Putamen (tissue), 1 donor: ENCODE data around the gene FER.
"Not testable (repeated sequence)": the region's sequence is repeated elsewhere in the genome, so short reads cannot be mapped to it uniquely, and the experiment has no call there.

Experiments
- DNase-seq: peaks from one replicate; pipeline ENCODE4 v3.0.0-alpha.2; 2016; ENCODE audit warnings: low spot score

FER gene

DNA sequence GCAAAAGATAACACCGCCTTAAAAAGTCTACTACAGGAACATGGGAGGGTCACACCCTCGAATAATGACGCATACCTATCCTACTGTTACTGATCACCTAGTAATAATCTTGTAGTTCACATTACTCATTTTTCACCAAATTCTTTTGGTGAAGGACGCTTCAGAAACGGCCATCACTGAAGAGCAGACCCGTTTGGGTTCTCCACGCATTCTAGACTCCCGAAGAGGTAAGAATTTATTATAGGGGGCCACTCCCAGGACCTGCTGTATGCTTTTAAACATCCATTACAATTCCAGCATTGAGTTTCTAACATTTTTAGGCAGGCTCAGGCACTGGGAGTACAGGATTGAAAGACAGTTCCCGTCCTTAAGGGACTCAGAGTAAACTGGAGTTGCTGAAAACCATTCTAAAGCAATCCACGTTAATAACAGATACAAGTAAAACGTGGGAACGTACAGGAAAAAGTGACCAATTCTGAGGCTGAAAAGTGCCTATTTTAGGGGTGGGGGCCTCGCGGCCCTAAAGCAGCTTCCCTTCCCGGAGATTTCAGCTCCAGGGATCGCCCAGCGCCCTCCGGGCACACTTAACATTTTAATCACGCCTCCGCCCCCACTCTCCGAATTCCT is at the start of gene FER:
TSS of gene FER (plus strand) at position 124 of the 627 bp plus-strand sequence. CDS start 50,286 bp downstream, outside the sequence.
- DNase-seq = peak; percentile 72

GRCh38 chr5:108700388-108700787 is 47.3 kb upstream of the FER start:
- not testable (repeated sequence) for DNase-seq

DNA sequence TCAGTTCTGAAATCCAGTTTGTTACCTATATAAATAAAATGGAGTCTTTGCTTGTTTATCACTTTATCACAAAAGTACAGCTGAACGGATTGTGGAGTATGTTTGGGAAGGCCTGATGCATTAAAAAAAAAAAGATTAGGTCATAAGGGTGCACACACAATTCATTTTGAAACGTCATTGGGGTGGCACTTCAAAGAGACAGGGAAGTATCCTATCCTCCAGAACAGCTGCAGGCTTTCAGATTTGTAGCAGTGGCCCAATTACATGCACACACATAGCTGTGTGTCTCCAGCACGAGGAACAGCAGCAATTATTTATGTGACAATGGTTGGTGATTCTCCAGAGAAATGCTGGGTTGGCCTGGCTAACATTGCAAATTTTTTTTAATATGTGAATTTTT is 46.8 kb upstream of the FER start:
- DNase-seq = no peak

- no peak for DNase-seq
Observed at GRCh38 chr5:108702546-108702945, 45.2 kb upstream of the FER start.

GRCh38 chr5:108703313-108703712 is 44.4 kb upstream of the FER start:
- DNase-seq = no peak

GRCh38 chr5:108707141-108707540 is 40.6 kb upstream of the FER start:
- no peak for DNase-seq

GRCh38 chr5:108711898-108712297 is 35.8 kb upstream of the FER start:
- no peak for DNase-seq

DNA sequence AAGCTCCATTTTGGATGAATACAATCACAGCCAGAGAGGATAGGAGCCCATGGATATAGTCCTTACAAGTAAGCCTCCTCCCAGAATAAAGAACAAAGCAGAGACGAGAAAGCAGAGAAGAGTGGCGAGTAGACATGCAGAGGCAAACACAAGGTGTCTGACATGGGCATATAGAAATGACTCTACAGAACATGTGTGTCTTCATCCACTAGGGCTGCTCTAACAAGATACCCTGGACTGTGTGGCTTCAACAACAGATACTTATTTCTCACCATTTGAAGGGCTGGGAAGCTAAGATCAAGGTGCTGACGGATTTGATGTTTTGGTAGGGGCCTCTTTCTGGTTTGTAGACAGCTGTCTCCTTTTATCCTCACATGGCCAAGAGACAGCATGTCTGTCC is 32.3 kb upstream of the FER start:
- no peak for DNase-seq

DNA sequence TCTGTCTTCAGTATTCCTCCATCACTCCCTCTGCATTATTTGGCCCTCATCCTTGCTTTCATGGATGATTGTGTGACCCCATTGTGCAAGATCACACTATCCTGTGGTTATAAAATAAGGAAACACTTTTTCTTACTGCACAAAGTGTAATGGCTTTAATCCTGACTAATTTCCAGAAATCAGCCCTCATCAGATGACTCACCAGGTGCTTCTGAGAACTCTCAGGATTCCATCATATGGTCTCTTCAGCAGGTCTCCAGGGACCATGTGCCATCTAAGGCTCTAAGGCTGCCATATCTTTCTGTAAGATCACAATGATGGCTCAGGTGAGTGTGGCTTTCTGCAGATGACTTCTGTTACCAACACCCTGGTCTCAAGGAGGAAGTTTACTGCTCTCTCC is 27.3 kb upstream of the FER start:
- no peak for DNase-seq

GRCh38 chr5:108726446-108727235 is 21.1 kb upstream of the FER start:
- DNase-seq = no peak

DNA sequence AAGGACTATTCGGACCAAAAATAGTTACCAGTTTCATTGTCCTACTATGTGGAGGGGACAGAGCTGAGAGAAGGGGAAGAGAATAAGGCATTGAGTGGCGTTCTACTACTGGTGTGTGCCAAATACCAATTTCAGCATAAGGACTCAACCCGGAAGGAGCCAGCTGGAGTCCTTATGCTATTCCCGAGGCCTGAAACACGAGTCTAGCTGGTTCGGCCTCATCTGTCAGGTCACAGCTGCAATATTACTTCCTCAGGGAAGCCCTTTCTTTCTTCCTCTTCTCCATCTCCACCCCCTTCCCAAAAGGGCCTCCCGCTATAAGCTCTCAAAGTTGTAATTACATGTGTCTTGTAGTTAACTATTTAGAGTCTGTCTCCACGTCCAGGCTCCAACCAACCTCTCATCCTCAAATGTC is 20.5 kb upstream of the FER start:
- DNase-seq = peak; percentile 15

DNA sequence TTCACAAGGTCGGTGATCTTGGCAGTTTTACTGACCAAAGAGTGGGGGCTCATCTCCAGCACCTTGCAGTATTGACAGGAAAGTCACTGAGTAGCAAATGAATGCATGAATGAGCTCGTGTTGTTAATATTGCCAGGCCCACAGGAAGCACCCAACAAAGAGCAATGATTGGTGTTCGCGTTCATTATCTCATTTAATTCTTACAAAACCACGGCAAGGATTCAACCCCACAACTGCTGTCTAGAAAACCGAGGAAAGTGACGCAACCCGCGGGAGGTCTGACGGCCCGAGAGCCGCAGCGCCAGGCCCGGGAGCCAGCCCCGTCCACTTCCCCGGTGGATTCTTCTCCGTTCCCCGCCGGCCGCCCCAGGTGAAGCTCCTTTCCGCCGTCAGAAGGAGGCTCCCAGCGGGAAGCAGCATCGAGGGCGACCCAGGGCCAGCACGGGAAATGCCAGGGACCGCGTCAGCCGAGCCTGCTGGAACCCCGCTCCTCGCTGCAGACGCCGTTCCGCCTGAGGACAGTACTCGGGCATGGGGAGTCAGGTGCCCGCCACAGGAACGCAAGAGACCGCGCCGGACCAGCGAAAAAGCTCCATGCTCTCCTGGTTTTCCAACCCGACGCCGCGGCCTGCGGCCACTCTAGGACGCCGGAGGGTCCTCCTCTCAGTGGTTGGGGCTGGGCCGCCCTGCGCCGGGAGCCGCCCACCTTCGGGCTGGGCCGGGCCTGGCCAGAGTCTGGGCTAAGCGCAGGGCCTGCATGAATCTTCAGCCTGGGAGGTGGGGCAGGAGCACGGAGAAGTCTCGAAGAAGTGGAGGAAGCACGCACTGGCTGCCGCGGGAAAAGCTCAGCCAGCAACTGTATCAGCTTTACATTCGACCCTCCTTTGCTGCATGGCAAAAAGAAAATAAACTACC is 19.8 kb upstream of the FER start:
- peak; percentile 84 for DNase-seq

GRCh38 chr5:108728566-108729241 is 19.0 kb upstream of the FER start:
- peak; percentile 19 for DNase-seq

GRCh38 chr5:108729242-108729615 is 18.5 kb upstream of the FER start:
- no peak for DNase-seq

- no peak for DNase-seq
Observed at GRCh38 chr5:108730617-108731340, 16.9 kb upstream of the FER start.

- no peak for DNase-seq
Observed at GRCh38 chr5:108735790-108736189, 11.9 kb upstream of the FER start.

DNA sequence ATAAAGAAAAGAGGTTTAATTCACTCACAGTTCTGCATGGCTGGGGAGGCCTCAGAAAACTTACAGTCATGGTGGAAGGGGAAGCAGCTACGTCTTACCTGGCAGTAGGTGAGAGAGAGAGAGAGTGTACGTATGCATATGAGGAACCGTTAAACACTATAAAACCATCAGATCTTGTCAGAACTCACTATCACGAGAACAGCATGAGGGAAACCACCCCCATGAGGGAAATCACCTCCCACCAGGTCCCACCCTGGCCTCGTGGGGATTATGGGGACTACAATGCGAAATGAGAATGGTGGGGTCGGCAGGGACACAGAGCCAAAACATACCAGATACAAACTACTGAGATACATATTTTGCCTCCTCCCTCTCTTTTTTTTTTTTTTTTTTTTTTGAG is 10.8 kb upstream of the FER start:
- DNase-seq = no peak

GRCh38 chr5:108739376-108739775 is 8.3 kb upstream of the FER start:
- DNase-seq = no peak

DNA sequence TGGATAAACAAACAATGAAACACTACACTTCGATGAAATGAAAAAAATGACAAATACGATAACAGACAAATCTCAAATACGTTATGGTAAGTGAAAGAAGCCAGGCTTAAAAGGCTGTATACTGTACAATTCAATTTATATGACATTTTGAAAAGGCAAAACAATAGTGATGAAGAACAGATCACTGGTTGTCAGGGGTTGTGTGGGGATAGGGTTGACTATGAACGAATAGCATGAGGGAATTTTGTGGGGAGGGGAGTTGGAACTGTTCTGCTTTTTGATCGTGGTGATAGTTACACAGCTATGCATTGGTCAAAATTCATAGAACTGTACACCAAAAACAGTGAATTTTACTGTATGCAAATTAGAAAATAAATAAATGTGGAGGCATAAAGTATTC is 7.8 kb upstream of the FER start:
- DNase-seq = no peak

DNA sequence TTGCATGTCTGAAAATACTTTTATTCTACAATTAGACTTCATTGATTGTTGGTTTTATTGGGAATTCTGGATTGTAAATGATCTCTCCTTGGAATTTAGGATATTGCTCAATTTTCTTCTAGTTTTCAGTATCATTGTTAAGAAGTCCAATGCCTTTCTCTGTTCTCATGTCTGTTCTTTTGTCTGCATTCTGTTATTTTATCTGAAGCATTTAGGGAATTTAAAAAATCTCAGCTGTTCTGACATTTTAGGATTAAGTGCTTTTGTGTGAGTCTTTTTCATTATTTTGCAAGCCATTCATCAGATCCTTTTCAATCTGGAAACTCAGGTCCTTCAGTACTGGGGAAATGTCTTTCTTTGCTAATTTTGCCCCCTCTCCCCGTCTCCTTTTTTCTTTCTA is 4.4 kb upstream of the FER start:
- DNase-seq = no peak

- DNase-seq = no peak
Observed at GRCh38 chr5:108743846-108744245, 3.9 kb upstream of the FER start.
